ENCODE measurements around the gene CCPG1.

CCPG1 gene

DNA sequence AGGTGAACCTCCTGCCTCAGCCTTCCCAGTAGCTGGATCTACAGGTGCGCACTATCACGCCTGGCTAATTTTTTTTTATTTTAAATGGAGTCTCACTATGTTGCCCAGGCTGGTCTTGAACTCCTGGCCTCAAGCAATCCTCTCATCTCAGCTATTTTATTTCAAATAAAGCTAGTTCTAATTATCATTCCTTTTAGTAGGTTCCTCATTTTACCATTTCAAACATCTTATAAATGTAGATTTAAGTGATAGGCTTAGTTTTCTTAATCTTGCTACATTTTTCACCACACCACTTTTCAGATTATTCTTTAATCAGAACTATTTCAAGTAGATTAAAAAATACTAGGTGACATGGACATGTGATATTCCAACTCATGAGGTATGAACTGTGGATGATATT lies 58.9 kb downstream of the CCPG1 start:
- Histone ChIP-seq H3K4me1 (ENCODE audit: control insufficient read depth, insufficient read depth, low read length) (peaks cover 19% of the 10 kb centered on the region), H3K9me3 (ENCODE audit: control insufficient read depth, insufficient read depth, low read length) (no peaks in the 10 kb centered on the region), H3K9ac (ENCODE audit: low read depth, low read length) (no peak overlapping the region), H3K4me3 (ENCODE audit: low read depth, low read length) (no peak overlapping the region), H3K36me3 (ENCODE audit: control insufficient read depth, insufficient read depth, low read length) (no peaks in the 10 kb centered on the region), H3K27ac (ENCODE audit: low read depth, low read length) (no peak overlapping the region), H3K27me3 (ENCODE audit: control insufficient read depth, insufficient read depth, low read length) (no peaks in the 10 kb centered on the region)

DNA sequence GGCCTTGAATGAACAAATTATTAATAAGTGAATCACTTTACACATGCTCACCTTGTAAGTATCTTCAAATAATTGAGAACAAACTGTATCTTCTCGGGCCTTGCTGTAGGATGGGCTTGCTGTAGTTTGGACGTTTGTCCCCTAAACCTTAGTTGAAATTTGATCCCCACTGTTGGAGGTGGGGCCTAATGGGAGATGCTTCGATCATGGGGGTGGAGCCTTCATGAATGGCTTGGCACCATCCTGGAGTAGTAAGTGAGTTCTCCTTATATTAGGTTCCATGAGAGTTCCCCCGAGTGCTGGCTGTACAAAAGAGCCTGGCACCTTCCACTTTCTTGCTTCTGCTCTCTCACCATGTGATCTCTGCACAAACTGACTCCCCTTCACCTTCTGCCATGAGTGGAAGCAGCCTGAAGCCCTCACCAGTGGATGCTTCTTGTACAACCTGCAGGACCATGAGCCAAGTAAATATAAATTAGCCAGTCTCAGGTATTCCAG lies 59.8 kb downstream of the CCPG1 start:
- Histone ChIP-seq H3K9me3 (ENCODE audit: control insufficient read depth, insufficient read depth, low read length) (no peaks in the 10 kb centered on the region), H3K4me3 (ENCODE audit: low read depth, low read length) (no peak overlapping the region), H3K9ac (ENCODE audit: low read depth, low read length) (no peak overlapping the region), H3K27me3 (ENCODE audit: control insufficient read depth, insufficient read depth, low read length) (no peaks in the 10 kb centered on the region), H3K36me3 (ENCODE audit: control insufficient read depth, insufficient read depth, low read length) (no peaks in the 10 kb centered on the region), H3K4me1 (ENCODE audit: control insufficient read depth, insufficient read depth, low read length) (peaks cover 26% of the 10 kb centered on the region), H3K27ac (ENCODE audit: low read depth, low read length) (no peak overlapping the region)

DNA sequence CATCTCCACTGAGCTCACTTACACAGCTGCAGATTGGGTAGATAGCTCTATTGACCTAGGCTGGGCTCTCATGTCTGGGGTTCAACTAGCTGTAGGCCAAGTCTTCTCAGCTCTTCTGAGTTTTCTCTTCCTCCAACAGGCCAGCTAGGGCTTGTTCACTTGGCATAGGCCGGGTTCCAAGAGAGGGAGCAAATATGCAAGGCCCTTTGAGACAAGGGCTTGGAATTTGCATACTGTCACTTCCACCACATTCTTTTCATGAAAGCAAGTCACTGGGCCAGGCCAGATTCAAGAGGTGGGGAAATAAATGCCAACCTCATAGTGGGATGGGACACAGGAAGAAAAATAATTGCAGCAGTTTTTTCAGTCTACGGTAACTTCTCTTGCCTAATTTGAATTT lies 64.0 kb downstream of the CCPG1 start:
- H3K9ac ChIP-seq (ENCODE audit: low read depth, low read length) = no peak overlapping the region
- H3K9me3 ChIP-seq (ENCODE audit: control insufficient read depth, insufficient read depth, low read length) = no peaks in the 10 kb centered on the region
- H3K27me3 ChIP-seq (ENCODE audit: control insufficient read depth, insufficient read depth, low read length) = no peaks in the 10 kb centered on the region
- no peaks in the 10 kb centered on the region for H3K36me3 ChIP-seq (ENCODE audit: control insufficient read depth, insufficient read depth, low read length)
- no peak overlapping the region for H3K4me3 ChIP-seq (ENCODE audit: low read depth, low read length)
- peaks cover 17% of the 10 kb centered on the region for H3K4me1 ChIP-seq (ENCODE audit: control insufficient read depth, insufficient read depth, low read length)
- peak overlapping the region; percentile 51 for H3K27ac ChIP-seq (ENCODE audit: low read depth, low read length)

DNA sequence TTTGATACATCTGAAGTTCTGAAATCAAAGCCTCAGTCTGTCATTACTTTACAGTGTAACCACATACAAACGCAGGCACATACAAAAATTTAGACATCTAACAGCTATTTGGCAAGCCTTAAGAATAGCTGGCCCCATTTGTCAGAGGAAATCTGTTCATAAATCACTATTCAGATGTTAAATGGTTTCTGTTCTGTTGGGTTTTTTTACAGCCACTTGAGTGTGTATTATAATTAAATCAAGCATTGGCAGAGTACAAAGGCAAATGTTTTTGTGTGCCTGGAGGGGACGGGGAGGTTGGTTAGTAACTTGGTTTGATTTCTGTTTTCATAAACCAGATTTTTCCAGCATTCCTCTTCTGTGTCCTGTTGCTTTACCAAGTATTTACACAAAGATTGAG lies 65.0 kb downstream of the CCPG1 start:
- no peaks in the 10 kb centered on the region for H3K36me3 ChIP-seq (ENCODE audit: control insufficient read depth, insufficient read depth, low read length)
- H3K9me3 ChIP-seq (ENCODE audit: control insufficient read depth, insufficient read depth, low read length) = no peaks in the 10 kb centered on the region
- no peak overlapping the region for H3K9ac ChIP-seq (ENCODE audit: low read depth, low read length)
- no peak overlapping the region for H3K27ac ChIP-seq (ENCODE audit: low read depth, low read length)
- H3K4me1 ChIP-seq (ENCODE audit: control insufficient read depth, insufficient read depth, low read length) = peaks cover 17% of the 10 kb centered on the region
- no peak overlapping the region for H3K4me3 ChIP-seq (ENCODE audit: low read depth, low read length)
- H3K27me3 ChIP-seq (ENCODE audit: control insufficient read depth, insufficient read depth, low read length) = no peaks in the 10 kb centered on the region

DNA sequence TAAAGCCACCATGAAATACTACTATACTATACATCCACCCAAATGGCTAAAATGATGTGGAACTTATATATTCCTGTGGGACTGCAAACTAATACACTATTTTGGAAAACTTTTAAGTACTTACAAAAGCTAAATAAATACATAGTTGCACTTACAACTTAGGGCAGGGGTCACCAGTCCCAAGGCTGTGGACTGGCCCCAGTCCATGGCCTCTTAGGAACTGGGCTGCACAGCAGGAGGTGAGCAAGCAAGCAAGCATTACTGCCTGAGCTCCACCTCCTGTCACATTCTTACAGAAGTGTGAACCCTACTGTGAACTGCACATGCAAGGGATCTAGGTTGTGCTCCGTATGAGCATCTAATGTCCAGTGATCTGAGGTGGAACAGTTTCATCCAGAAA lies 71.0 kb downstream of the CCPG1 start:
- Histone ChIP-seq H3K4me1 (ENCODE audit: control insufficient read depth, insufficient read depth, low read length) (no peaks in the 10 kb centered on the region), H3K9me3 (ENCODE audit: control insufficient read depth, insufficient read depth, low read length) (no peaks in the 10 kb centered on the region), H3K27ac (ENCODE audit: low read depth, low read length) (no peak overlapping the region), H3K9ac (ENCODE audit: low read depth, low read length) (no peak overlapping the region), H3K27me3 (ENCODE audit: control insufficient read depth, insufficient read depth, low read length) (no peaks in the 10 kb centered on the region), H3K36me3 (ENCODE audit: control insufficient read depth, insufficient read depth, low read length) (0 out of 2 replicates have a peak, but pooled peaks cover 3% of the 10 kb centered on the region), H3K4me3 (ENCODE audit: low read depth, low read length) (no peak overlapping the region)

DNA sequence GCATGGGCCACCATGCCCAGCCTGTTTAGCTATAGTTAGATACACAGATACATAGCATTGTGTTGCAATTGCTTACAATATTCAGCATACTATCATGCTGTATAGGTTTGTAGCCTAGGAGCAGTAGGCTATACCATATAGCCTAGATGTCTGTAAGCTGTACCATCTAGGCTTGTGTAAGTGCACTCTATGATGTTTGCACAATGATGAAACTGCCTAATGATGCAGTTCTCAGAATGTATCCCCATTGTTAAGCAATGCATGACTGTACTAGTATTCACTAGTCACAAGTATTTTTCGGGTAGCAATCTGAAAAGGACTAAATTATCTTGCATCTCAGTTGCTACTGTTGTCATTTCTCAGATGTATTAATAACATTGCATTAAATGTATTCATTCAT lies 73.2 kb downstream of the CCPG1 start:
- Histone ChIP-seq H3K36me3 (ENCODE audit: control insufficient read depth, insufficient read depth, low read length) (peaks cover 6% of the 10 kb centered on the region; the same call in 1 of the 2 replicates), H3K4me1 (ENCODE audit: control insufficient read depth, insufficient read depth, low read length) (no peaks in the 10 kb centered on the region), H3K4me3 (ENCODE audit: low read depth, low read length) (no peak overlapping the region), H3K27me3 (ENCODE audit: control insufficient read depth, insufficient read depth, low read length) (no peaks in the 10 kb centered on the region), H3K9me3 (ENCODE audit: control insufficient read depth, insufficient read depth, low read length) (no peaks in the 10 kb centered on the region), H3K9ac (ENCODE audit: low read depth, low read length) (no peak overlapping the region), H3K27ac (ENCODE audit: low read depth, low read length) (no peak overlapping the region)

DNA sequence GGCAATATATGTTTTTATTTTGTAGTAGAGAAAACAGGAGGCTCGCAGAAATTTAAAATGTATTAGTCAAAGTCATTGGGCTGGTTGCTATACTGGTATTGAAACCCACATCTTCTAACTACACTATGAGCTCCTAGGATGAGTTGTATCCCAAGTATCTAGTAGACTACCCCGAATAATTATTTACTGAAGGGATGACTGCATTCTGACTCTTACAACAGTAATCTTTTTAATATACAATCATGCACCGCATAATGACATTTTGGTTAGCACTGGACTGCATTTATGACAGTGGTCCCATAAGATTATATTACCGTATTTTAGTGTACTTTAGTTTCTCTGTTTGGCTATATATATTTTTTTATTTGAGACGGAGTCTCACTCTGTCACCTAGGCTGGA lies 73.8 kb downstream of the CCPG1 start:
- no peaks in the 10 kb centered on the region for H3K4me1 ChIP-seq (ENCODE audit: control insufficient read depth, insufficient read depth, low read length)
- no peak overlapping the region for H3K4me3 ChIP-seq (ENCODE audit: low read depth, low read length)
- H3K27ac ChIP-seq (ENCODE audit: low read depth, low read length) = no peak overlapping the region
- H3K36me3 ChIP-seq (ENCODE audit: control insufficient read depth, insufficient read depth, low read length) = peaks cover 6% of the 10 kb centered on the region; the same call in 1 of the 2 replicates
- H3K9ac ChIP-seq (ENCODE audit: low read depth, low read length) = no peak overlapping the region
- no peaks in the 10 kb centered on the region for H3K27me3 ChIP-seq (ENCODE audit: control insufficient read depth, insufficient read depth, low read length)
- no peaks in the 10 kb centered on the region for H3K9me3 ChIP-seq (ENCODE audit: control insufficient read depth, insufficient read depth, low read length)

DNA sequence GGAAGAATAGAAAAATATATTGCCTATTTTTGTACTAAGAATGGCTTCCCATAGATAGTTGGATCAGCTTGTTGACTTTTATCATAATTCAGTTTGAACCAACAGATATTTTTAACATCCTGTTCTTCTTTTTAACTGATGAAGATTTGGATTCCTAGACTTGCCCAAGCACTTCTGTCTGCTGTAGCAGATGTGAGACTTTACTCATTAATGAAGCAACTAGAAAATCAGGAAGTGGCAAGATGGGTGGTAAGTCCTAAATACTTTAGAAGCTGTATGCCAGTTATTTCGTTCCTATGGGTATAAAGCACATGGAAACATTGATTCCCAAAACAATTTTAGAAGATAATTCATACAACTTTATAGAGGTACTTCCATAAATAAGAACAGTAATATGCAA lies 80.8 kb downstream of the CCPG1 start:
- Histone ChIP-seq H3K9me3 (ENCODE audit: control insufficient read depth, insufficient read depth, low read length) (no peaks in the 10 kb centered on the region), H3K27ac (ENCODE audit: low read depth, low read length) (no peak overlapping the region), H3K27me3 (ENCODE audit: control insufficient read depth, insufficient read depth, low read length) (no peaks in the 10 kb centered on the region), H3K36me3 (ENCODE audit: control insufficient read depth, insufficient read depth, low read length) (peaks cover 3% of the 10 kb centered on the region; the same call in 1 of the 2 replicates), H3K4me1 (ENCODE audit: control insufficient read depth, insufficient read depth, low read length) (peaks cover 9% of the 10 kb centered on the region), H3K9ac (ENCODE audit: low read depth, low read length) (no peak overlapping the region), H3K4me3 (ENCODE audit: low read depth, low read length) (no peak overlapping the region)

DNA sequence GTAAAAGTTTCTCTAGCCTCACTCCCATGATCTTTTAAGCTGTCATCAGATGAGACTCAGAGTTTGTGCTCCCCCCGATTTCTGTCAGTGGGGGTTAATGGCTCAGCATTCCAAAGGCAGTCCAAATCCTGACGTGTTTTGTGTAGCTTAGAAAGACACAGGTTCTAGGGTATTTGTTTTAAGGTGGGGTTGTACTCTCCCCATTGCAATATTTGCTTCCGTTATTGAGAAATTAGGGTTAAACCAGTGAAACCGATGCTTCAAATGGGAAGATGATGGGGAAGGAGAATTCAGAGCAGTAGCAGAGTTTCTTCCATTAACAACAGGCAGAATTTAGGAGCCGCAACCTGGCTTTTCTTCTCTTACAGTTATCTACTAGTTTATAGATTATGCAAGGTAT lies 85.7 kb downstream of the CCPG1 start:
- Histone ChIP-seq H3K4me3 (ENCODE audit: low read depth, low read length) (no peak overlapping the region), H3K27ac (ENCODE audit: low read depth, low read length) (no peak overlapping the region), H3K9me3 (ENCODE audit: control insufficient read depth, insufficient read depth, low read length) (no peaks in the 10 kb centered on the region), H3K4me1 (ENCODE audit: control insufficient read depth, insufficient read depth, low read length) (peaks cover 13% of the 10 kb centered on the region), H3K27me3 (ENCODE audit: control insufficient read depth, insufficient read depth, low read length) (no peaks in the 10 kb centered on the region), H3K36me3 (ENCODE audit: control insufficient read depth, insufficient read depth, low read length) (no peaks in the 10 kb centered on the region), H3K9ac (ENCODE audit: low read depth, low read length) (no peak overlapping the region)

DNA sequence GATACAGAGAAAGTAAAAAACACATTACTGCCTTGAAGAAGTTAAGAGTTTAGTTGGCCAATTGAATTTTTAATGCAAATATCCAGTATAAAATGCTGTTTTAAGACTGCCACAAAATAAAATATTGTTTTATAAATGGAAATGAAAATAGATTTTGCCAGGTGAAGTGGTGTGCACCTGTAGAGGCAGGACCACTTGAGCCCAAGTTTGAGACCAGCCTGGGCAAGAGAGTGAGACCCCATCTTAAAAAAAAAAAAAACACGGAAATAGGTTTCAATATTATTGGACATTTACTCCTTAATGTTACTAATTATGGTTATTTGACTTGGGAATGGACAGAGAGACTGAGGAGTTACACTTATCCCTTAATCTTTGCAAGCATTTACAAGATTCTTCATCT lies 87.2 kb downstream of the CCPG1 start:
- H3K4me1 ChIP-seq (ENCODE audit: control insufficient read depth, insufficient read depth, low read length) = peaks cover 13% of the 10 kb centered on the region
- H3K27ac ChIP-seq (ENCODE audit: low read depth, low read length) = no peak overlapping the region
- no peak overlapping the region for H3K9ac ChIP-seq (ENCODE audit: low read depth, low read length)
- H3K9me3 ChIP-seq (ENCODE audit: control insufficient read depth, insufficient read depth, low read length) = no peaks in the 10 kb centered on the region
- H3K36me3 ChIP-seq (ENCODE audit: control insufficient read depth, insufficient read depth, low read length) = no peaks in the 10 kb centered on the region; the same call in 1 of the 2 replicates
- no peaks in the 10 kb centered on the region for H3K27me3 ChIP-seq (ENCODE audit: control insufficient read depth, insufficient read depth, low read length)
- H3K4me3 ChIP-seq (ENCODE audit: low read depth, low read length) = no peak overlapping the region

DNA sequence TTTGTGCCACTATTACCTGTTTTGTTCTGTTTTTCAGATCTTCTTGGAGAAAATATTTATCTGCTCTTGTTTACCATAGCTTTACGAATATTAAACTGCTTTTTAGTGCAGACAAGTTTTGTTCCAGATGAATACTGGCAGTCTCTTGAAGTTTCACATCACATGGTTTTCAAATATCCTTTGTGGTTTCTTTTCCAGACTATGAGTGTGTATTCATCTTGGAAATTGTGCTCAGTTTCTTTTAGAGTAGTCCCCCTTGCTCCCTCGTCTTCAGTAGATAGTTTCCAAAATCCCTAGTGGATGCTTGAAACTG lies 88.0 kb downstream of the CCPG1 start:
- Histone ChIP-seq H3K27me3 (ENCODE audit: control insufficient read depth, insufficient read depth, low read length) (no peaks in the 10 kb centered on the region), H3K4me1 (ENCODE audit: control insufficient read depth, insufficient read depth, low read length) (peaks cover 13% of the 10 kb centered on the region), H3K27ac (ENCODE audit: low read depth, low read length) (no peak overlapping the region), H3K9ac (ENCODE audit: low read depth, low read length) (no peak overlapping the region), H3K9me3 (ENCODE audit: control insufficient read depth, insufficient read depth, low read length) (no peaks in the 10 kb centered on the region), H3K4me3 (ENCODE audit: low read depth, low read length) (no peak overlapping the region), H3K36me3 (ENCODE audit: control insufficient read depth, insufficient read depth, low read length) (no peaks in the 10 kb centered on the region; the same call in 1 of the 2 replicates)

All from HUES48 (cell line).